ENCODE data around the gene CRIP3. TPM values are rescaled to one million over a fixed set of nuclear protein-coding genes. Genes with fewer than 3 reads are reported as not detected.

CRIP3 gene
- total RNA-seq, 4 donors from 2014 or later: 2.2 to 3.4 (median 2.6) TPM; not detected in 1

- peaks cover 13% of the 10 kb centered on the region for H3K27me3 ChIP-seq
- no peak overlapping the region for H3K4me3 ChIP-seq
- TF ChIP-seq POLR2A (IDR thresholded peaks at IDR 0.05) (no peak), POLR2AphosphoS5 (IDR thresholded peaks at IDR 0.05) (no peak), CTCF (IDR thresholded peaks at IDR 0.05) (no peak), EP300 (IDR thresholded peaks at IDR 0.05) (no peak)
- H3K27ac ChIP-seq: no peak overlapping the region
- H3K36me3 ChIP-seq: no peaks in the 10 kb centered on the region
- no peaks in the 10 kb centered on the region for H3K4me1 ChIP-seq
- DNase-seq (ENCODE audit: low spot score in 2 of 2): no peak
- no peaks in the 10 kb centered on the region for H3K9me3 ChIP-seq
- 79% methylated on average over 14 of the region's 14 CpGs for WGBS
These were observed 46.4 kb downstream of the CRIP3 start for GRCh38 chr6:43262000-43262779.

GRCh38 chr6:43261198-43261597 is 47.4 kb downstream of the CRIP3 start:
- Histone ChIP-seq H3K4me3 (no peak overlapping the region), H3K27ac (no peak overlapping the region), H3K36me3 (no peaks in the 10 kb centered on the region), H3K9me3 (no peaks in the 10 kb centered on the region), H3K4me1 (no peaks in the 10 kb centered on the region), H3K27me3 (peaks cover 17% of the 10 kb centered on the region)
- 95% methylated on average over 4 of the region's 5 CpGs for WGBS
- no peak for DNase-seq (ENCODE audit: low spot score in 2 of 2)
- TF ChIP-seq CTCF (IDR thresholded peaks at IDR 0.05) (no peak), POLR2AphosphoS5 (IDR thresholded peaks at IDR 0.05) (no peak), EP300 (IDR thresholded peaks at IDR 0.05) (no peak), POLR2A (IDR thresholded peaks at IDR 0.05) (no peak)

DNA sequence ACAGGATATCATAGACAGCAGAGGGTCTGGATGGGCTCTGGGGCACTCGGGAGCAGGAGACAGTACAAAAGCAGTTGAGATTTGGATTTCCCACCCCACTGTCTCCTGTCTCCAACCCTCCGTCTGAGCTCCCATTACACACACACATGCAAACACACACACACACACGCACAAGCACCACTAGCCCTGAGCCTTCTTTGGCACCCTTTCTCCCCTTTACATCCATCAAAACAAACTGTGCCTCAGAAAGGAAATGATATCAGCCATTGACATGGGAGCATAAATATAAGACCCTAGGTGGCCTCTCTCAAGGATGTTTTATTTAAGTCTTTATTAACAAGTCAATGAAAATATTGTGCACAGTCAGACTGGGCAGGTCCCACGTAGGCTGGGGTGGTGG is 47.8 kb downstream of the CRIP3 start:
- H3K4me1 ChIP-seq: no peaks in the 10 kb centered on the region
- H3K9me3 ChIP-seq: no peaks in the 10 kb centered on the region
- DNase-seq (ENCODE audit: low spot score in 2 of 2): no peak
- H3K36me3 ChIP-seq: no peaks in the 10 kb centered on the region
- peaks cover 17% of the 10 kb centered on the region for H3K27me3 ChIP-seq
- TF ChIP-seq POLR2A (IDR thresholded peaks at IDR 0.05) (no peak), CTCF (IDR thresholded peaks at IDR 0.05) (no peak), EP300 (IDR thresholded peaks at IDR 0.05) (no peak), POLR2AphosphoS5 (IDR thresholded peaks at IDR 0.05) (no peak)
- no peak overlapping the region for H3K27ac ChIP-seq
- no peak overlapping the region for H3K4me3 ChIP-seq
- 77% methylated on average over 4 of the region's 4 CpGs for WGBS

DNA sequence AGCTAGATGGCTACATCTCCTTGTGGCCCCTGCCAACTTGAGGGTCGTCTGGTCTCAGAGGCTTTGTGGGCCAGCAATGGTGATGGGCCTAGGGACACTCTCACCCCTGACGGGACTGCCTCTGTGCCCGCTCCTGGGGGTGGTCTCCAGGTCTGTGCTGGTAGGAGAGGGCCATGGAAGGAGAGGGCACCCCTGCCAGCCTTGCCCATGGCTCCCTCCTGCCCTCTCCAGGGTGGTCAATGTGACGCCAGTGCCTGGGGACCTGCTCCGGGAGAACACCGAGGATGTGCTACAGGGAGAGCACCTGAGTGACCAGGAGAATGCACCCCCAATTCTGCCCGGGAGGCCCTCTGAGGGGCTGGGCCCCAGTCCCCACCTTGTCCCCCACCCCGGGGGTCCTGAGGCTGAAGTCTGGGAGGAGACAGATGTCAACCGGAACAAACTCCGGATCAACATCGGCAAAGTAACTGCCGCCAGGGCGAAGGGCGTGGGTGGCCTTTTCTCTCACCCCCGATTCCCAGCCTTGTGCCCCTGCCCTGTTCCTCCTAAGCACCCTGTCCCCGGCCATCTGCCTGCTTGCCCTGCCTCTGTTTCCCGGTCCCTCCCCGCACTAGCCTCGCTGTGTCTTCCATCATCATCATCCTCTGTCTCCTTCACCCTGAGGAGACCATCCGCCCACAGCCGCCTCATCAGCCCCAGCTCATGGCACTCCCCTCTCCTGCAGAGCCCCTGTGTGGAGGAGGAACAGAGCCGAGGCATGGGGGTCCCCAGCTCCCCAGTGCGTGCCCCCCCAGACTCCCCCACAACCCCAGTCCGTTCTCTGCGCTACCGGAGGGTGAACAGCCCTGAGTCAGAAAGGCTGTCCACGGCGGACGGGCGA is 49.6 kb downstream of the CRIP3 start:
- no peaks in the 10 kb centered on the region for H3K9me3 ChIP-seq
- H3K27me3 ChIP-seq: peaks cover 26% of the 10 kb centered on the region
- TF ChIP-seq CTCF (IDR thresholded peaks at IDR 0.05): no peak
- 91% methylated on average over 29 of the region's 30 CpGs for WGBS
- no peak overlapping the region for H3K27ac ChIP-seq
- H3K4me3 ChIP-seq: no peak overlapping the region
- no peaks in the 10 kb centered on the region for H3K36me3 ChIP-seq
- H3K4me1 ChIP-seq: no peaks in the 10 kb centered on the region
- DNase-seq (ENCODE audit: low spot score in 2 of 2): no peak

- no peak overlapping the region for H3K4me3 ChIP-seq
- TF ChIP-seq POLR2A (IDR thresholded peaks at IDR 0.05): no peak
- TF ChIP-seq EP300 (IDR thresholded peaks at IDR 0.05): no peak
- TF ChIP-seq POLR2AphosphoS5 (IDR thresholded peaks at IDR 0.05): no peak
- no peak for TF ChIP-seq CTCF (IDR thresholded peaks at IDR 0.05)
- H3K27ac ChIP-seq: no peak overlapping the region
- no peaks in the 10 kb centered on the region for H3K9me3 ChIP-seq
- WGBS: 67% methylated on average over 4 of the region's 4 CpGs
- peaks cover 34% of the 10 kb centered on the region for H3K27me3 ChIP-seq
- DNase-seq (ENCODE audit: low spot score in 2 of 2): no peak
- no peaks in the 10 kb centered on the region for H3K4me1 ChIP-seq
- no peaks in the 10 kb centered on the region for H3K36me3 ChIP-seq
These were observed 50.4 kb downstream of the CRIP3 start for GRCh38 chr6:43258180-43258579.
